HepG2 (cell line): ENCODE results near the gene MCM10. TPM values are rescaled to one million over a fixed set of nuclear protein-coding genes. Genes with fewer than 3 reads are reported as not detected.
"Not testable (repeated sequence)": the region's sequence is repeated elsewhere in the genome, so short reads cannot be mapped to it uniquely, and the experiment has no call there.

Experiments used
- ATAC-seq: fragments of 200-7000 bp; cut with Tn5 transposase; 3 replicates; pipeline ENCODE4 v1.9.1; 2020; ENCODE audit warnings: mild to moderate bottlenecking, moderate library complexity
- BruUV-seq: library from RNA; stranded (reverse); fragments of 400-500 nt; replicated peaks from 2 replicates; lab custom pipeline; 2021; lab: Mats Ljungman, UMichigan
- CTCF ChIA-PET: fragments of 300-600 bp; formaldehyde crosslinking; extraction: SDS; loops from one replicate; lab custom pipeline; 2021; ENCODE audit warnings: low total read pairs, inconsistent platforms, low intra/inter-chr PET ratio; lab: Yijun Ruan, JAX
- POLR2A ChIA-PET: fragments of 350-600 bp; sonication (Branson Sonifier 250); formaldehyde crosslinking; loops from one replicate; lab custom pipeline; 2020; ENCODE audit warnings: antibody characterized with exemption, inconsistent platforms; lab: Yijun Ruan, JAX
- DNase-seq: peaks from one replicate; pipeline ENCODE4 v3.0.0-alpha.2; 2015; ENCODE audit warnings: low spot score
- FAIRE-seq: peaks from 3 replicates; lab custom pipeline; 2011; peaks lifted over from hg19 to GRCh38; lab: Jason Lieb, UNC
- H2AFZ ChIP-seq: one replicate; pipeline ENCODE4 v1.6.1; 2011; ENCODE audit warnings: low read length, inconsistent platforms
- H3K27ac ChIP-seq: fragments of 300-600 bp; 3 replicates; pipeline ENCODE4 v1.8.0; 2011; ENCODE audit warnings: mixed run types, mild to moderate bottlenecking, mixed read lengths, low read length, inconsistent platforms; ENCODE audit not compliant: insufficient read depth; ENCODE audit errors: extremely low read length
- H3K27me3 ChIP-seq, 2 experiments: fragments of 200-600 bp in 1 of 2; 2 replicates in 1 of 2; 3 replicates in 1 of 2; pipeline versions ENCODE4 v1.6.0 to v1.8.0; 2011; ENCODE audit warnings: low read length in 2 of 2, mild to moderate bottlenecking in 2 of 2, moderate library complexity in 2 of 2, inconsistent platforms in 1 of 2; ENCODE audit not compliant: insufficient read depth in 2 of 2, control insufficient read depth in 1 of 2
- H3K36me3 ChIP-seq, 2 experiments: fragments of 200-600 bp in 1 of 2; replicated peaks in 1 of 2; 2 replicates in 1 of 2; 3 replicates in 1 of 2; pipeline versions ENCODE4 v1.5.1 to v1.8.0; 2011; ENCODE audit warnings: low read length in 2 of 2, inconsistent platforms in 1 of 2; ENCODE audit not compliant: insufficient read depth in 2 of 2, control insufficient read depth in 1 of 2
- H3K4me1 ChIP-seq: 2 replicates; pipeline ENCODE4 v1.5.1; 2012; ENCODE audit warnings: low read length, inconsistent platforms; ENCODE audit not compliant: insufficient read depth
- H3K4me2 ChIP-seq: 2 replicates; pipeline ENCODE4 v1.6.0; 2011; ENCODE audit warnings: low read depth, low read length, inconsistent platforms
- H3K4me3 ChIP-seq, 3 experiments: fragments of 200-600 bp in 1 of 3; sonication (generic), shearing (Covaris generic) in 1 of 3; replicated peaks in 1 of 3; 2 replicates each; pipeline ENCODE4 v1.5.1; 2011 to 2016; ENCODE audit warnings: low read length in 3 of 3, inconsistent platforms in 2 of 3, low read depth in 2 of 3, mild to moderate bottlenecking in 2 of 3, control low read depth in 1 of 3, mixed read lengths in 1 of 3; ENCODE audit not compliant: insufficient read depth in 1 of 3
- H3K79me2 ChIP-seq: one replicate; pipeline ENCODE4 v1.6.1; 2011; ENCODE audit warnings: low read length, inconsistent platforms; ENCODE audit not compliant: insufficient read depth
- H3K9ac ChIP-seq: 2 replicates; pipeline ENCODE4 v1.6.0; 2011; ENCODE audit warnings: mild to moderate bottlenecking, low read depth, low read length, inconsistent platforms; ENCODE audit not compliant: insufficient read depth
- H3K9me3 ChIP-seq: 2 replicates; pipeline ENCODE4 v1.5.1; 2012; ENCODE audit warnings: mild to moderate bottlenecking, low read length
- H4K20me1 ChIP-seq: 2 replicates; pipeline ENCODE4 v1.6.0; 2011; ENCODE audit warnings: inconsistent platforms, mild to moderate bottlenecking, low read length, moderate library complexity; ENCODE audit not compliant: insufficient read depth
- BCL6 ChIP-seq: IDR thresholded peaks from 2 replicates; pipeline ENCODE4 v1.6.1; 2016; ENCODE audit warnings: missing genetic modification reagents, missing compliant biosample characterization
- CEBPB ChIP-seq: IDR thresholded peaks from 2 replicates; pipeline ENCODE4 v1.6.1; 2011; ENCODE audit warnings: low read depth, low read length, improper control_type of control experiment, borderline replicate concordance
- CEBPG ChIP-seq: IDR thresholded peaks from 2 replicates; pipeline ENCODE4 v1.6.1; 2016
- FOXA1 ChIP-seq, 2 experiments: fragments of 450-650 bp in 1 of 2; sonication (generic) in 1 of 2; formaldehyde crosslinking in 1 of 2; IDR thresholded peaks; 2 replicates each; pipeline versions ENCODE4 v1.4.0 to v1.6.1; 2016 to 2020; ENCODE audit warnings: missing genetic modification reagents in 1 of 2
- HNF4A ChIP-seq: sonication (generic); formaldehyde crosslinking; IDR thresholded peaks from 2 replicates; pipeline ENCODE4 v1.4.0; 2020; ENCODE audit warnings: missing genetic modification reagents
- NFE2 ChIP-seq: sonication (generic); formaldehyde crosslinking; IDR thresholded peaks from 2 replicates; pipeline ENCODE4 v1.4.0; 2020; ENCODE audit warnings: missing genetic modification reagents
- NR2F6 ChIP-seq, 2 experiments: IDR thresholded peaks; 2 replicates each; pipeline ENCODE4 v1.6.1; 2016; ENCODE audit warnings: antibody characterized with exemption in 1 of 2, mild to moderate bottlenecking in 1 of 2
- RXRA ChIP-seq: sonication (generic); formaldehyde crosslinking; IDR thresholded peaks from 2 replicates; pipeline ENCODE4 v1.5.1; 2020; ENCODE audit warnings: missing genetic modification reagents
- WGBS: methylation state at CpG from one replicate; pipeline ENCODE4 v1.1.6; 2017; ENCODE audit warnings: low lambda C conversion rate; 5-methylcytosine and 5-hydroxymethylcytosine counted together
- in situ Hi-C: cut with HindIII; loops from 2 replicates; pipeline ENCODE4 v1.10.0; 2017; ENCODE audit warnings: low pct_unique_long_range_greater_than_20kb; ENCODE audit not compliant: extremely low pct_ligation_motif_present
- intact Hi-C: fragments of 100-400 bp; cut with micrococcal nuclease; formaldehyde crosslinking; loops from one replicate; pipeline ENCODE4 v1.10.0; 2022; ENCODE audit not compliant: unreplicated experiment
- polyA plus RNA-seq, 8 experiments: library from polyadenylated mRNA; depleted of rRNA in 3 of 8; stranded (reverse) in 7 of 8; unstranded in 1 of 8; fragments of >200 nt; fragmentation: Illumina TruSeq in 4 of 8; extraction: Trizol in 4 of 8; gene quantifications; 2 replicates each; pipeline versions ENCODE4 v1.2.1 to v1.2.3, GENCODE V29; 2011 to 2016; ENCODE audit warnings: low read depth in 4 of 8, missing spikeins in 1 of 8, mixed read lengths in 1 of 8; ENCODE audit not compliant: insufficient read depth in 1 of 8
- total RNA-seq, 5 experiments: library from RNA; depleted of rRNA; stranded (reverse); fragments of >200 nt; fragmentation: Illumina TruSeq; extraction: Trizol; gene quantifications; 2 replicates each; pipeline ENCODE4 v1.2.3, GENCODE V29; 2016; ENCODE audit warnings: low read depth in 1 of 5

Gene MCM10
- total and polyA plus RNA-seq, 2 of the 13 experiments (the other 11 are each of a cell fraction or from before 2014, with no cell fraction given): 2.8 to 31.3 TPM

DNA sequence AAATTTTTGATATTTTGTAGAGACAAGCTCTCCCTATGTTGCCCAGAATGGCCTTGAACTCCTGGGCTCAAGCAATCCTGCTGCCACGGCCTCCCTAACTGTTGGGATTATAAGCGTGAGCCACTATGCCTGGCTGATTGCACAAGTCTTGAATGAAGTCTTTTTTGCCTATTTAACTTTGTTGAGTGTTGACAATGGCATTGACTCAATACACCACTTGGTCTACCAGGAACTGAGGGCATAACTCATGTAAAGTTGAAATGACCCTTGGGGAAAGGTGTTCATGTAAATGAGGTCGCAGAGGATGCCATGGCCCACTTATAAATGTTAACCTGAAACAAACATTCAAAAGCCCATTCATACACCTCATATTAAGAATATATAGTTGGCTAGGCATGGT, 80.3 kb downstream of the MCM10 start:
- Histone ChIP-seq H4K20me1 (no peaks in the 10 kb centered on the region), H3K9ac (no peak overlapping the region), H3K9me3 (no peaks in the 10 kb centered on the region), H3K4me3 (no peak overlapping the region), H2AFZ (no peak overlapping the region), H3K36me3 (no peaks in the 10 kb centered on the region), H3K27me3 (no peaks in the 10 kb centered on the region), H3K27ac (no peak overlapping the region), H3K4me2 (no peak overlapping the region), H3K79me2 (no peaks in the 10 kb centered on the region), H3K4me1 (peaks cover 34% of the 10 kb centered on the region)
- ChIA-PET POLR2A (no interaction called here), CTCF (no interaction called here)
- in situ Hi-C loops (no loop called here), intact Hi-C loops (no loop called here)
- no peak for ATAC-seq
- WGBS: 26% methylated on average over 3 of the region's 3 CpGs
- no TSS peak for BruUV-seq
- peak; percentile 28 for DNase-seq
- peak; percentile 39 for FAIRE-seq
- TF ChIP-seq NFE2 (CRISPR knock-in tag) (no peak), CEBPG (CRISPR knock-in tag) (peak; percentile 17; the same call in 1 of the 2 replicates), RXRA (no peak), CEBPB (peak; percentile 72; the same call in 1 of the 2 replicates), BCL6 (peak; percentile 27; the same call in 1 of the 2 replicates), HNF4A (0 out of 2 replicates have a peak, but pooled peaks have one; percentile 8), FOXA1 (IDR thresholded peaks at IDR 0.05) (no peak), FOXA1 (CRISPR knock-in tag; IDR thresholded peaks at IDR 0.05) (0 out of 2 replicates have a peak, but pooled peaks have one; percentile 7)

DNA sequence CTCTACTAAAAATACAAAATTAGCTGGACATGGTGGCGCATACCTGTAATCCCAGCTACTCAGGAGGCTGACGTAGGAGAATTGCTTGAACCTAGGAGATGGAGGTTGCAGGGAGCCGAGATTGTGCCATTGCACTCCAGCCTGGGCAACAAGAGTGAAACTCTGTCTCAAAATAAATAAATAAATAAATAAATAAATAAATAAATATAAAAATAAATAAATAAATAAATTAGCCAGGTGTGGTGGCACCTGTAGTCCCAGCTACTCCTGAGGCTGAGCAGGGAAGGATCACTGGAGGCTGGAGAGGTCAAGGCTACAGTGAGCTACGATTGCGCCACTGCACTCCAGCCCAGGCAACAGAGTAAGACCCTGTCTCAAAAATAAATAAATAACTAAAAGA, 80.9 kb downstream of the MCM10 start:
- H4K20me1 ChIP-seq; POLR2A ChIA-PET; FAIRE-seq; H3K4me2 ChIP-seq; H3K36me3 ChIP-seq; H2AFZ ChIP-seq; intact Hi-C loops; DNase-seq; H3K27ac ChIP-seq; H3K27me3 ChIP-seq; CTCF ChIA-PET; H3K4me3 ChIP-seq; BruUV-seq; H3K9me3 ChIP-seq; in situ Hi-C loops; H3K9ac ChIP-seq; H3K79me2 ChIP-seq; ATAC-seq; TF ChIP-seq NR2F6 (IDR thresholded peaks at IDR 0.05): not testable (repeated sequence)
- 86% methylated on average over 5 of the region's 5 CpGs for WGBS
- peak; percentile 24; the same call in 1 of the 2 replicates for TF ChIP-seq NR2F6 (CRISPR knock-in tag; IDR thresholded peaks at IDR 0.05)
- peaks cover 27% of the 10 kb centered on the region for H3K4me1 ChIP-seq
